ENCODE measurements around the gene ERC2. TPM values are rescaled to one million over a fixed set of nuclear protein-coding genes. Genes with fewer than 3 reads are reported as not detected.

ERC2 gene
- total RNA-seq, 2 donors from 2014 or later, result 1.2 TPM; not detected in 1

DNA sequence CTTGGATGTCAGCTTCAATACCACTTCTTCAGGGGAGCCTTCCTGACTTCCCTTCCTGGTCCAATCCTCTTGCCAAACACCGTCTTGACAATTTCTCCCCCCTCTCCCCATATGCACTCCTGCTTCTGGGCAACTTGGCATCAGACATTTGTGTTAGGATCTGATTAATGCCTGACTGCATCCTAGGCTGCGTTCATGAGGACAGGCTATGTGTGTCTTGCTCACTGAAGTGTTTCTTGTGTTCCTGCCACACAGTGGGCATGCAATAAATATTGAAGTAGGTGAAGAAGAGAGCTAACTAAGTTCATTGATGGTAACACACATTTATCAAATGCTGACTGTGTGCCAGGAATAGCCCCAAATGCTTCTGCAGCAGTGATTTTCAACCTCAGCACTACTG is 944.8 kb downstream of the ERC2 start:
- H3K9me3 ChIP-seq, result no peaks in the 10 kb centered on the region
- no peaks in the 10 kb centered on the region for H3K27me3 ChIP-seq (replicated peaks; ENCODE audit: insufficient read depth)
- H3K4me3 ChIP-seq, result no peak overlapping the region
- no peaks in the 10 kb centered on the region for H3K36me3 ChIP-seq
- H3K4me1 ChIP-seq (ENCODE audit: control insufficient read depth in 1 of 2, low read depth in 2 of 2), result peaks cover 0 to 13% of the 10 kb centered on the region in 2 donors
- no peak for ATAC-seq (ENCODE audit: insufficient number of reproducible peaks, low FRiP score, low read depth)
- TF ChIP-seq, protein P1, sequence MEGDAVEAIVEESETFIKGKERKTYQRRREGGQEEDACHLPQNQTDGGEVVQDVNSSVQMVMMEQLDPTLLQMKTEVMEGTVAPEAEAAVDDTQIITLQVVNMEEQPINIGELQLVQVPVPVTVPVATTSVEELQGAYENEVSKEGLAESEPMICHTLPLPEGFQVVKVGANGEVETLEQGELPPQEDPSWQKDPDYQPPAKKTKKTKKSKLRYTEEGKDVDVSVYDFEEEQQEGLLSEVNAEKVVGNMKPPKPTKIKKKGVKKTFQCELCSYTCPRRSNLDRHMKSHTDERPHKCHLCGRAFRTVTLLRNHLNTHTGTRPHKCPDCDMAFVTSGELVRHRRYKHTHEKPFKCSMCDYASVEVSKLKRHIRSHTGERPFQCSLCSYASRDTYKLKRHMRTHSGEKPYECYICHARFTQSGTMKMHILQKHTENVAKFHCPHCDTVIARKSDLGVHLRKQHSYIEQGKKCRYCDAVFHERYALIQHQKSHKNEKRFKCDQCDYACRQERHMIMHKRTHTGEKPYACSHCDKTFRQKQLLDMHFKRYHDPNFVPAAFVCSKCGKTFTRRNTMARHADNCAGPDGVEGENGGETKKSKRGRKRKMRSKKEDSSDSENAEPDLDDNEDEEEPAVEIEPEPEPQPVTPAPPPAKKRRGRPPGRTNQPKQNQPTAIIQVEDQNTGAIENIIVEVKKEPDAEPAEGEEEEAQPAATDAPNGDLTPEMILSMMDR (IDR thresholded peaks at IDR 0.05), result no peak
- H3K27ac ChIP-seq, result no peak overlapping the region
- DNase-seq (ENCODE audit: low spot score), result no peak

DNA sequence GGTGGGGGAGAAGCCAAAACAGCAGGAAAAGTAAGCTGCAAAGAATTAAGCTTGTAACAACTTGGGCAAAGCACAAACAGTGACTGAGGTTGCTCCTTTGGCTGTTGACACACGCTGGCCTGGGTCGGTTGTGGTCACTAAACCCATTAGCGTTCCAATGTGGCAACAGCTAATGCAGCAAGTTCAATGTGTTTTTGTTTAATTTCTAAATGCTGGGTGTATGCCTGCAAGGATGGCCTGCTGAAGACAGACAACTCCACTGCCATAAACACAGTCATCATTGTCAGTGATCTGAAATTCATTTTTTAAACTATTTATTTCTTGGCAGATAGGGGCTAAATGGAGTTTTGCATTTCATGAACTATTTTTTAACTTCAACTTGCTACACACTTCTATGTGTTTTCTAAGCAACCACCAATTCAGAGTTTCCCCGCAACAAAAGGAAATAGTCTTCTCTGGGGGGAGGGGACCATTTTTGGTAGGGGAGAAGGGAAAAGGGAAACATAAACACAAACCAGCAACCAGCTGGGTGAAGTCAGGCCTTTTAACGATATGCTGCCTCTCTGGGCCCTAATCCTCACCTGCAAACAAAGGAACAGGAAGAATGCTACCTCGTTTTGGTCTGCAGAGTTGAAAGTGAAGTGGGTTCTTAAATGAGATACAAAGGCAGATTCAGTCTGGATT is 946.4 kb downstream of the ERC2 start:
- ATAC-seq (ENCODE audit: insufficient number of reproducible peaks, low FRiP score, low read depth), result no peak
- no peak overlapping the region for H3K4me3 ChIP-seq
- H3K27ac ChIP-seq, result no peak overlapping the region
- H3K36me3 ChIP-seq, result no peaks in the 10 kb centered on the region
- no peak for DNase-seq (ENCODE audit: low spot score)
- H3K4me1 ChIP-seq (ENCODE audit: control insufficient read depth in 1 of 2, low read depth in 2 of 2), result peaks cover 0 to 13% of the 10 kb centered on the region in 2 donors
- no peaks in the 10 kb centered on the region for H3K9me3 ChIP-seq
- H3K27me3 ChIP-seq (replicated peaks; ENCODE audit: insufficient read depth), result no peaks in the 10 kb centered on the region
- TF ChIP-seq, protein P1 (IDR thresholded peaks at IDR 0.05), result no peak

DNA sequence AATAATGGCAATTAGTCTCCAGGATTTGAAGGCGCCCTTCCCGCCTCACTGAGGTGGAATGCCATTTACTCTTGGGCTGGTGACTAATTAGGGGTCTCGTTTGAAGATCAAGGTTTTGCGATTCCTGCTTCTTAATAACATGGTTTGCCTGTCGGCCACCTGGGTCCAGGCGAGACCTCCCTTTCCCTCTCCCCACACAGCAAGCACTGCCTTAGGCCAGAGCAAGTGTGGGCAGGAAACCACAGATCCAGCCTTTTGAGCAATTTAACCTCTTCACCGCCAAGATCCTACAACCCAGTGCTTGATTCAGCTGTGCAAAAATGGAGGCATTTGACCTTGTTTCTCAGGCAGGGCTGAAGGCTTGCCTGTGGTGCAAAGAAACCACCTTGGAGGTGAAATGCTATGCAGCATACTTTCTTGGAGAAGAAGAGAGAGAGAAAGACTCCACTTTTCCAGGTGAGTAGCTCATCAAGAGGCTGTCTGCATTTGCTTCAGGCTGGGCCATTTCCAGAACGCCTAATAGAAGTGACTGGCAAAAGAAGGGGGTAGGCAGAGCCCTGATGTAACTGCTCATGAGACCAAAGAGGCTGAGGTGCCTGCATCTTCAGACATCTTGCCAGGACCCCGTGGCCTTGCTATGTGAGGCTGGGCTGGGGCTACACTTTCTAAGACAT is 947.1 kb downstream of the ERC2 start:
- Histone ChIP-seq H3K27ac (no peak overlapping the region), H3K9me3 (no peaks in the 10 kb centered on the region), H3K4me3 (no peak overlapping the region), H3K36me3 (no peaks in the 10 kb centered on the region), H3K27me3 (replicated peaks; ENCODE audit: insufficient read depth) (no peaks in the 10 kb centered on the region), H3K4me1 (ENCODE audit: control insufficient read depth in 1 of 2, low read depth in 2 of 2) (peaks cover 0 to 13% of the 10 kb centered on the region in 2 donors)
- TF ChIP-seq, protein P1 (IDR thresholded peaks at IDR 0.05), result no peak
- DNase-seq (ENCODE audit: low spot score) (no peak), ATAC-seq (ENCODE audit: insufficient number of reproducible peaks, low FRiP score, low read depth) (no peak)

DNA sequence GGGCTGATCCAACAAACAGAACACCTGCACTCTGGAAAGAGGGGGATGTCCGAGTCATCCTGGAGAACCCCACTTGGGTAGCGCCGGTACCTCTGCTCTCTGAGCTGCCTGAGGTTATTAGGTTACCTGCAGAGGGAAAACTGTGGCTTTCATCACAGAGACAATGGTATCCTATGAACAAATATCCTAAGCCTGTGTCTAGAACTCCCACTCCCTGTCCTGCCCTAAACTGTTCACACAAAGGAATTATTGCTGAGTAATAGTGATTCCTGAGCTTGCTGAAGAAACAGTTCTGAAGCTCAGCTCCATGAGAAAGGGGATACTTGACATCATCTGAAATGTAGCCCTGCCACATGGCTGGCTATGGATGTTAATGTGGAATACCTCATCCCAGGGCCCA is 949.2 kb downstream of the ERC2 start:
- H3K9me3 ChIP-seq, result no peaks in the 10 kb centered on the region
- no peaks in the 10 kb centered on the region for H3K36me3 ChIP-seq
- ATAC-seq (ENCODE audit: insufficient number of reproducible peaks, low FRiP score, low read depth) (no peak), DNase-seq (ENCODE audit: low spot score) (no peak)
- peaks cover 0 to under 1% of the 10 kb centered on the region in 2 donors for H3K4me1 ChIP-seq (ENCODE audit: control insufficient read depth in 1 of 2, low read depth in 2 of 2)
- H3K27me3 ChIP-seq (replicated peaks; ENCODE audit: insufficient read depth), result no peaks in the 10 kb centered on the region
- TF ChIP-seq, protein P1 (IDR thresholded peaks at IDR 0.05), result no peak
- no peak overlapping the region for H3K4me3 ChIP-seq
- no peak overlapping the region for H3K27ac ChIP-seq

DNA sequence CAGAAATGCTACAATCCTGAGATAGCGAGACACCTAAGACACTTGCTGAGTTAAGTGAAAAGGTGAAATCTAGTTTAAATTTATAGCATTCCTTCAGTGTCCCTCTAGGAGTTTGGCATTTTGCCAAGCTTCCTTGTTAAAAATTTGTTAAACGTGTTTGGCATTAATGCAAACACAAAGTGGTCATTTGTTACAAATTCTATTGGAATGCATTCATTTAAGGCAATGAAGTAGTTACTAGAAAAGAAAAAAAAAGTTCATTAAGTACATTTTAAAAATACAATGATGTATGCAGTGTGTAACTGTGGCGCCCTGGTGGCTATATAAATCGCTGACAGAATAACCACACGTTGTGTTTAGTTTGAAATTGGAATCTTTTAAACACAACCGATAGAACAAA is 949.8 kb downstream of the ERC2 start:
- H3K4me1 ChIP-seq (ENCODE audit: control insufficient read depth in 1 of 2, low read depth in 2 of 2), result no peaks in the 10 kb centered on the region
- TF ChIP-seq, protein P1 (IDR thresholded peaks at IDR 0.05), result no peak
- DNase-seq (ENCODE audit: low spot score), result no peak

More for the DNA sequence above, 949.8 kb downstream of the ERC2 start:
- ATAC-seq (ENCODE audit: insufficient number of reproducible peaks, low FRiP score, low read depth), result no peak
- Histone ChIP-seq H3K4me3 (no peak overlapping the region), H3K36me3 (no peaks in the 10 kb centered on the region), H3K27ac (no peak overlapping the region), H3K27me3 (replicated peaks; ENCODE audit: insufficient read depth) (no peaks in the 10 kb centered on the region), H3K9me3 (no peaks in the 10 kb centered on the region)
